Testis (tissue), 2 donors: Measurements from ENCODE around the gene RTN4RL1.

Source experiments
- CTCF ChIP-seq, 3 experiments: fragments of 450-650 bp in 2 of 3; fragments of 200-600 bp in 1 of 3; sonication (generic) in 1 of 3; IDR thresholded peaks; one replicate each; pipeline ENCODE4 v1.5.1; 2016 to 2019; ENCODE audit warnings: antibody characterized with exemption in 3 of 3, mild to moderate bottlenecking in 2 of 3, moderate library complexity in 1 of 3
- POLR2A ChIP-seq: fragments of 450-650 bp; IDR thresholded peaks from one replicate; pipeline ENCODE4 v1.6.1; 2017; ENCODE audit warnings: antibody characterized with exemption, mild to moderate bottlenecking, moderate library complexity

- TF ChIP-seq CTCF (IDR thresholded peaks at IDR 0.05) (no peak), POLR2A (no peak)
Measured at GRCh38 chr17:2002767-2003329, 22.3 kb downstream of the RTN4RL1 start.
